ENCODE measurements around the gene ENO4. TPM values are rescaled to one million over a fixed set of nuclear protein-coding genes. Genes with fewer than 3 reads are reported as not detected.

The ENO4 gene
- total RNA-seq, 1 donor from 2014 or later: not detected

DNA sequence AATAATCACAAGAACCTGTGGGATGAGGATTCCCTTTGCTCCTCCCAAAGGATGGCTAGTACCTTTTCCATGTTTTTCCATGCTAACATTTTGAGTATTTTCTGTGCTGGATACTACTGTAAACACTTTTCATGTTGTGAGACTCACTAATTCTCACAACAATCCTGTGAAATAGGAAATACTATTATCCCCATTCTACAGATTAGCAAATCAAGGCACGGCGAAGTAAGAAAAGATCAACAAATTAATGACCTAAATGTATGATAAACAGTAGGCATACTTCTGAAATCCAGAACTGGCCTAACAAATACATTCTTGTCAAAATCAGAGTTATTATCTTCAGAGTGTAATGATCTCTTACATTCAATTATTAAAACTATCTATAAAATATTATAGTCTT lies 69.3 kb downstream of the ENO4 start:
- no peaks in the 10 kb centered on the region for H3K27me3 ChIP-seq (ENCODE audit: control insufficient read depth, insufficient read depth, low read length)
- H3K36me3 ChIP-seq (ENCODE audit: control insufficient read depth, insufficient read depth, low read length): peaks cover 1% of the 10 kb centered on the region
- FAIRE-seq (no peak), DNase-seq (ENCODE audit: low read depth) (no peak)
- H3K4me3 ChIP-seq (ENCODE audit: low read depth, low read length): no peak overlapping the region
- TF ChIP-seq, protein P1, sequence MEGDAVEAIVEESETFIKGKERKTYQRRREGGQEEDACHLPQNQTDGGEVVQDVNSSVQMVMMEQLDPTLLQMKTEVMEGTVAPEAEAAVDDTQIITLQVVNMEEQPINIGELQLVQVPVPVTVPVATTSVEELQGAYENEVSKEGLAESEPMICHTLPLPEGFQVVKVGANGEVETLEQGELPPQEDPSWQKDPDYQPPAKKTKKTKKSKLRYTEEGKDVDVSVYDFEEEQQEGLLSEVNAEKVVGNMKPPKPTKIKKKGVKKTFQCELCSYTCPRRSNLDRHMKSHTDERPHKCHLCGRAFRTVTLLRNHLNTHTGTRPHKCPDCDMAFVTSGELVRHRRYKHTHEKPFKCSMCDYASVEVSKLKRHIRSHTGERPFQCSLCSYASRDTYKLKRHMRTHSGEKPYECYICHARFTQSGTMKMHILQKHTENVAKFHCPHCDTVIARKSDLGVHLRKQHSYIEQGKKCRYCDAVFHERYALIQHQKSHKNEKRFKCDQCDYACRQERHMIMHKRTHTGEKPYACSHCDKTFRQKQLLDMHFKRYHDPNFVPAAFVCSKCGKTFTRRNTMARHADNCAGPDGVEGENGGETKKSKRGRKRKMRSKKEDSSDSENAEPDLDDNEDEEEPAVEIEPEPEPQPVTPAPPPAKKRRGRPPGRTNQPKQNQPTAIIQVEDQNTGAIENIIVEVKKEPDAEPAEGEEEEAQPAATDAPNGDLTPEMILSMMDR (IDR thresholded peaks at IDR 0.05; ENCODE audit: insufficient read depth, low read length, severe bottlenecking): no peak

DNA sequence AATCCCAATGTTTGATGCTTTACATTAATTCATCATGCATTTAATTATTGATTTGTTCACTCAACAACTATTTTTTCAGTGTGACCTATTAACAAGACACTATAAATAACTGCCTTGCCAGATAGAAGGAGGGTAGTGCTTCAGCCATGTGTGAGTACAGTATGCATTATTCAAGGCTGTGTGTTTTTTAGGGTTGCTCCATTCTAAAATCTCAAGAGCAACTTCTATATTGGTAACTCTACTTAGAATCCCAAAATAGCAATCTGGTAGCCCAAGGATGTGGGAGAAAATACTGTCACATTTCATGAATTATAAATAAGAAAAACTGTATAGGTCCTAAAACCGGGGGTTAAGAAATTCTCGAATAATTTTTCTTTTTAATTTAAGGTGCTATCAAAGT lies 69.9 kb downstream of the ENO4 start:
- no peak for FAIRE-seq
- peaks cover 1% of the 10 kb centered on the region for H3K36me3 ChIP-seq (ENCODE audit: control insufficient read depth, insufficient read depth, low read length)
- no peak overlapping the region for H3K4me3 ChIP-seq (ENCODE audit: low read depth, low read length)

DNA sequence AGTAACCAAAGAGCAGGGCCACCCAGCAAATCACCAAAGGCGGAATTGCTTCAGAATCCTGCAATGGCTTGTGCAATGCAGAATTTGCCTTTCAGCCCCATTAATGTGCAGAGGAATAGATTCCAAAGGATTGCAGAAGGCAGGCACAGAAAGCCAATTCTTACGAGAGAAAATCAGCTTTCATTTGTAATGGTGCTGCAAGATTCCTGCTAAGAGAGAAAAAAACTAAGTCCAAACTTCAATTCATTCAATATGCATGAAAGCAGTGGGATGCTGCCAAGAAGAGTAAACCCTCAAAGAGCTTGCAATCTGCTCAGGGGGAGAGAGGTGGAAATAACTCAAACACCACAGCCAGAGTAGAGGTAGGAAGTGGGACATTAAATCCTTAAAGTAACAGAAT lies 70.4 kb downstream of the ENO4 start:
- no peak for FAIRE-seq

More for the DNA sequence above, 69.9 kb downstream of the ENO4 start:
- TF ChIP-seq, protein P1 (IDR thresholded peaks at IDR 0.05; ENCODE audit: insufficient read depth, low read length, severe bottlenecking): no peak
- H3K27me3 ChIP-seq (ENCODE audit: control insufficient read depth, insufficient read depth, low read length): no peaks in the 10 kb centered on the region
- DNase-seq (ENCODE audit: low read depth): no peak

DNA sequence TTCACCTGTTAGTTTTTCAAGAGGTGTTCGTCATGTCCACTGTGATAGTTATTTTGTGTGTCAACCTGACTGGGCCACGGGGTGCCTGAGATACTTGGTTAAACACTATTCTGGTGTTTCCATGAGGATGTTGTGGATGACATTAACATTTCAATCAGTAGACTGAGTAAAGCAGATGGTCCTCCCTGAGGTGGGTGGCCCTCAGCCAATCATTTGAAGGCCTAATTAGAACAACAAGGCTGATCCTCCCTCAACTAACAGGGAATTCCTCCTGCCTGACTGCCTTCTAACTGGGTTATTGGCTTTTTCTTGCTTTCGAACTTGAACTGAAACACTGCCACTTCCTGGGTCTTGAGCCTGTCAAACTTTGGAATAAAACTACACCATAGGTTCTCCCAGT lies 75.8 kb downstream of the ENO4 start:
- no peaks in the 10 kb centered on the region for H3K27me3 ChIP-seq (ENCODE audit: control insufficient read depth, insufficient read depth, low read length)
- no peak overlapping the region for H3K4me3 ChIP-seq (ENCODE audit: low read depth, low read length)
- TF ChIP-seq, protein P1 (IDR thresholded peaks at IDR 0.05; ENCODE audit: insufficient read depth, low read length, severe bottlenecking): no peak
- DNase-seq (ENCODE audit: low read depth): no peak
- peaks cover 2% of the 10 kb centered on the region for H3K36me3 ChIP-seq (ENCODE audit: control insufficient read depth, insufficient read depth, low read length)
- FAIRE-seq: no peak

More for the DNA sequence above, 70.4 kb downstream of the ENO4 start:
- no peak for DNase-seq (ENCODE audit: low read depth)
- TF ChIP-seq, protein P1 (IDR thresholded peaks at IDR 0.05; ENCODE audit: insufficient read depth, low read length, severe bottlenecking): no peak
- Histone ChIP-seq H3K27me3 (ENCODE audit: control insufficient read depth, insufficient read depth, low read length) (no peaks in the 10 kb centered on the region), H3K36me3 (ENCODE audit: control insufficient read depth, insufficient read depth, low read length) (peaks cover 1% of the 10 kb centered on the region), H3K4me3 (ENCODE audit: low read depth, low read length) (no peak overlapping the region)

DNA sequence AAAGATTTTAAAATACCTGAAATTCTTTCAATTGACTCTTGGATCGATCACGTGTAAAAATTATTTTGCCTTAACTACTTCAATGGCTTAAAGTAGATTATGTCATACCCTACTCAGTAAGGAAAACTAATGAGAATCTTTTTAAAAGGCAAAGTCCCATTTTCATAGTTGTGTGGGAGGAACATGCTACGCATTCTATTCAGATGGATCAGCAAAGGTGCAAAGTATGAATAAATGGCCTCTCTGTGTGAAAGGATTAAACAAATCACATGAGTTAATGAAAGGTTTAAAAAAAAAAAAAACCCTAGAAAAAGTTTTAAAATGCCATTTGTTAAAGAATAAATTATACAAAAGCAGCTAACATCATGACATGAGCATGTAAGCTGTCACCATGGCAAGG lies 77.1 kb downstream of the ENO4 start:
- no peak for FAIRE-seq
- no peak for DNase-seq (ENCODE audit: low read depth)
- TF ChIP-seq, protein P1 (IDR thresholded peaks at IDR 0.05; ENCODE audit: insufficient read depth, low read length, severe bottlenecking): no peak
- Histone ChIP-seq H3K27me3 (ENCODE audit: control insufficient read depth, insufficient read depth, low read length) (no peaks in the 10 kb centered on the region), H3K36me3 (ENCODE audit: control insufficient read depth, insufficient read depth, low read length) (peaks cover 1% of the 10 kb centered on the region), H3K4me3 (ENCODE audit: low read depth, low read length) (no peak overlapping the region)

DNA sequence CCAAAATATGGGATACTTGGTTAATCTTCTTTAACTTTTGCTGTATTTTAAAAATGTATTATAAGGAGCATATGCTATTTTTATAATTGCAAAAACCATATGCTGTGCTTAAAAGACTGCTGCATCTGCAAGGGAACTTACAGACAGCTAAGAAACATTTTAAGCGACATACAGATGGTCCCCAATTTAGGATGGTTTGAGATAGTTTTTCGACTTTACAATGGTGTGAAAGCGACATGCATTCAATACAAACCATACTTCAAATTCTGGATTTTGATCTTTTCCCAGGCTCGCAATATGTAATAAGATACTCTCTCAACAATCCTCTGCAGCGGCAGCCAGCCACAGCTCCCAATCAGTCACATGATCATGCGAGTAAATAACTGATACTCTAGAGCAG lies 82.5 kb downstream of the ENO4 start:
- TF ChIP-seq, protein P1 (IDR thresholded peaks at IDR 0.05; ENCODE audit: insufficient read depth, low read length, severe bottlenecking): no peak
- FAIRE-seq (no peak), DNase-seq (ENCODE audit: low read depth) (no peak)
- Histone ChIP-seq H3K4me3 (ENCODE audit: low read depth, low read length) (no peak overlapping the region), H3K27me3 (ENCODE audit: control insufficient read depth, insufficient read depth, low read length) (no peaks in the 10 kb centered on the region), H3K36me3 (ENCODE audit: control insufficient read depth, insufficient read depth, low read length) (peaks cover 1% of the 10 kb centered on the region)

All from bronchial epithelial cell (primary cell).